HEK293 (cell line): Measurements from ENCODE around the gene AFAP1L2.

Source experiments
- CTCF ChIA-PET: fragments of 350-600 bp; formaldehyde crosslinking; extraction: SDS; loops from one replicate; lab custom pipeline; 2021; ENCODE audit warnings: antibody characterized with exemption; lab: Yijun Ruan, JAX
- POLR2A ChIA-PET: fragments of 300-600 bp; formaldehyde crosslinking; extraction: SDS; loops from one replicate; lab custom pipeline; 2020; ENCODE audit warnings: antibody characterized with exemption, inconsistent platforms; lab: Yijun Ruan, JAX
- H3K27ac ChIP-seq: fragments of 200-500 bp; sonication (Bioruptor generic); 2 replicates; pipeline ENCODE4 v1.5.1; 2014; ENCODE audit warnings: low read depth, low read length, control low read depth, inconsistent platforms; ENCODE audit errors: extremely low read depth
- H3K36me3 ChIP-seq, 2 experiments: fragments of 200-500 bp in 1 of 2; sonication (Bioruptor generic) in 1 of 2; 1 replicate in 1 of 2; 2 replicates in 1 of 2; pipeline ENCODE4 v1.5.1; 2014 to 2017; ENCODE audit warnings: inconsistent platforms in 2 of 2, low read length in 2 of 2; ENCODE audit not compliant: control insufficient read depth in 2 of 2, insufficient read depth in 1 of 2
- H3K4me1 ChIP-seq: fragments of 200-500 bp; sonication (Bioruptor generic); 2 replicates; pipeline ENCODE4 v1.5.1; 2014; ENCODE audit warnings: mild to moderate bottlenecking, low read length, inconsistent platforms; ENCODE audit not compliant: control insufficient read depth, insufficient read depth
- H3K4me3 ChIP-seq: 2 replicates; pipeline ENCODE4 v1.5.1; 2011; ENCODE audit warnings: low read depth, mild to moderate bottlenecking, control low read depth, low read length, moderate library complexity
- H3K9me3 ChIP-seq: fragments of 200-500 bp; sonication (Bioruptor generic); 2 replicates; pipeline ENCODE4 v1.5.1; 2014; ENCODE audit warnings: low read depth, low read length, inconsistent platforms; ENCODE audit not compliant: control insufficient read depth, insufficient read depth
- KLF8 ChIP-seq: fragments of 450-650 bp; formaldehyde crosslinking; IDR thresholded peaks from 2 replicates; pipeline ENCODE4 v1.5.1; 2016; ENCODE audit warnings: missing biosample characterization, missing genetic modification characterization
- TSHZ1 ChIP-seq: fragments of 450-650 bp; formaldehyde crosslinking; IDR thresholded peaks from 2 replicates; pipeline ENCODE4 v1.5.1; 2016; ENCODE audit warnings: missing biosample characterization, missing genetic modification characterization, borderline replicate concordance
- ZBTB10 ChIP-seq: fragments of 450-650 bp; formaldehyde crosslinking; IDR thresholded peaks from 2 replicates; pipeline ENCODE4 v1.5.1; 2016; ENCODE audit warnings: missing biosample characterization, missing genetic modification characterization
- ZBTB8A ChIP-seq: fragments of 450-650 bp; formaldehyde crosslinking; IDR thresholded peaks from 2 replicates; pipeline ENCODE4 v1.5.1; 2016; ENCODE audit warnings: missing biosample characterization, missing genetic modification characterization
- ZNF449 ChIP-seq: fragments of 450-650 bp; formaldehyde crosslinking; IDR thresholded peaks from 2 replicates; pipeline ENCODE4 v1.5.1; 2017; ENCODE audit warnings: missing biosample characterization, mild to moderate bottlenecking, missing genetic modification characterization, moderate library complexity
- ZNF518A ChIP-seq: fragments of 450-650 bp; formaldehyde crosslinking; conservative IDR thresholded peaks from 2 replicates; pipeline ENCODE4 v1.5.1; 2016; ENCODE audit warnings: low read depth, missing biosample characterization, missing genetic modification characterization
- ZNF639 ChIP-seq: fragments of 450-650 bp; formaldehyde crosslinking; IDR thresholded peaks from 2 replicates; pipeline ENCODE4 v1.5.1; 2016; ENCODE audit warnings: missing biosample characterization, missing genetic modification characterization

AFAP1L2 gene

GRCh38 chr10:114441107-114441506 lies 36.8 kb upstream of the AFAP1L2 start:
- ChIA-PET POLR2A (no interaction called here), CTCF (interaction anchor here (3.7 kb wide), 1 partner anchor 137 kb away, joined by 19 read pairs; no protein-coding TSS in a partner anchor)
- H3K4me1 ChIP-seq, result no peaks in the 10 kb centered on the region

More at GRCh38 chr10:114441107-114441506, 36.8 kb upstream of the AFAP1L2 start:
- H3K27ac ChIP-seq, result no peak overlapping the region
- H3K4me3 ChIP-seq, result no peak overlapping the region
- TF ChIP-seq TSHZ1 (no peak), ZNF518A (tag by site-specific recombination) (no peak), KLF8 (tag by site-specific recombination) (no peak), ZBTB10 (no peak), ZBTB8A (tag by site-specific recombination) (no peak), ZNF639 (tag by site-specific recombination) (no peak), ZNF449 (tag by site-specific recombination) (no peak)
- H3K9me3 ChIP-seq, result no peaks in the 10 kb centered on the region
- H3K36me3 ChIP-seq, result peaks cover 0 to 20% of the 10 kb centered on the region in 2 experiments; a peak in 2 of 3 replicates
